Liver (tissue), 9 donors: ENCODE results near the gene MINAR1. TPM values are rescaled to one million over a fixed set of nuclear protein-coding genes. Genes with fewer than 3 reads are reported as not detected.

ENCODE experiments used
- DNase-seq: peaks from one replicate; pipeline ENCODE4 v3.0.0-alpha.2; 2017; ENCODE audit warnings: low spot score
- H3K27ac ChIP-seq, 2 donors: one replicate each; pipeline ENCODE4 v1.7.0; 2013; ENCODE audit warnings: inconsistent platforms in 2 of 2, low read length in 2 of 2, control low read depth in 1 of 2, low read depth in 1 of 2, mild to moderate bottlenecking in 1 of 2
- H3K27me3 ChIP-seq, 4 donors: one replicate each; pipeline versions ENCODE4 v1.6.1 to v1.7.0; 2013; ENCODE audit warnings: low read length in 3 of 4, inconsistent platforms in 1 of 4, mild to moderate bottlenecking in 1 of 4, moderate library complexity in 1 of 4; ENCODE audit not compliant: control insufficient read depth in 4 of 4, insufficient read depth in 4 of 4
- H3K36me3 ChIP-seq, 4 donors: one replicate each; pipeline versions ENCODE4 v1.6.1 to v1.7.0; 2013; ENCODE audit warnings: low read length in 3 of 4, mild to moderate bottlenecking in 3 of 4, low read depth in 1 of 4, moderate library complexity in 1 of 4; ENCODE audit not compliant: control insufficient read depth in 4 of 4, insufficient read depth in 3 of 4
- H3K4me1 ChIP-seq, 4 donors: one replicate each; pipeline versions ENCODE4 v1.6.1 to v1.7.0; 2013; ENCODE audit warnings: low read length in 3 of 4, mild to moderate bottlenecking in 3 of 4, moderate library complexity in 1 of 4; ENCODE audit not compliant: control insufficient read depth in 4 of 4, insufficient read depth in 4 of 4
- H3K4me3 ChIP-seq, 3 donors: one replicate each; pipeline versions ENCODE4 v1.6.1 to v1.7.0; 2013; ENCODE audit warnings: low read length in 3 of 3, control low read depth in 1 of 3, low read depth in 1 of 3, mild to moderate bottlenecking in 1 of 3
- H3K9ac ChIP-seq, 2 donors: one replicate each; pipeline ENCODE4 v1.7.0; 2013; ENCODE audit warnings: low read length in 2 of 2, mild to moderate bottlenecking in 2 of 2, moderate library complexity in 2 of 2, control low read depth in 1 of 2, low read depth in 1 of 2
- H3K9me3 ChIP-seq, 4 donors: one replicate each; pipeline versions ENCODE4 v1.6.1 to v1.7.0; 2013; ENCODE audit warnings: low read length in 3 of 4; ENCODE audit not compliant: control insufficient read depth in 4 of 4
- ATF3 ChIP-seq: IDR thresholded peaks from 2 replicates; pipeline ENCODE4 v1.6.1; 2016; ENCODE audit warnings: antibody characterized with exemption
- CTCF ChIP-seq: fragments of 150-350 bp; IDR thresholded peaks from 2 replicates; pipeline ENCODE4 v1.5.1; 2017; ENCODE audit warnings: improper control_type of control experiment, low read depth, low read length; ENCODE audit not compliant: missing input control
- EGR1 ChIP-seq, 2 donors: IDR thresholded peaks; 2 replicates each; pipeline ENCODE4 v1.6.1; 2016 to 2018; ENCODE audit warnings: antibody characterized with exemption in 2 of 2, low read depth in 2 of 2
- FOXA2 ChIP-seq: IDR thresholded peaks from 2 replicates; pipeline ENCODE4 v1.6.1; 2016; ENCODE audit warnings: antibody characterized with exemption
- GABPA ChIP-seq, 2 donors: IDR thresholded peaks in 1 of 2; conservative IDR thresholded peaks in 1 of 2; 2 replicates each; pipeline ENCODE4 v1.6.1; 2016; ENCODE audit warnings: antibody characterized with exemption in 2 of 2, mild to moderate bottlenecking in 1 of 2, moderate library complexity in 1 of 2
- HNF4A ChIP-seq, 2 donors: conservative IDR thresholded peaks; 2 replicates each; pipeline ENCODE4 v1.6.1; 2016; ENCODE audit warnings: antibody characterized with exemption in 2 of 2, mild to moderate bottlenecking in 2 of 2
- HNF4G ChIP-seq: IDR thresholded peaks from 2 replicates; pipeline ENCODE4 v1.6.1; 2016; ENCODE audit warnings: antibody characterized with exemption
- JUND ChIP-seq, 2 donors: IDR thresholded peaks; 2 replicates each; pipeline ENCODE4 v1.6.1; 2016; ENCODE audit warnings: antibody characterized with exemption in 2 of 2
- MAX ChIP-seq: IDR thresholded peaks from 2 replicates; pipeline ENCODE4 v1.6.1; 2016; ENCODE audit warnings: antibody characterized with exemption
- NR2F2 ChIP-seq: IDR thresholded peaks from 2 replicates; pipeline ENCODE4 v1.6.1; 2016; ENCODE audit warnings: antibody characterized with exemption
- RAD21 ChIP-seq, 2 donors: IDR thresholded peaks; 2 replicates each; pipeline ENCODE4 v1.6.1; 2016; ENCODE audit warnings: antibody characterized with exemption in 2 of 2, mild to moderate bottlenecking in 2 of 2
- REST ChIP-seq: IDR thresholded peaks from 2 replicates; pipeline ENCODE4 v1.6.1; 2016; ENCODE audit warnings: antibody characterized with exemption, mild to moderate bottlenecking
- RXRA ChIP-seq, 2 donors: IDR thresholded peaks; 2 replicates each; pipeline ENCODE4 v1.6.1; 2017 to 2018; ENCODE audit warnings: antibody characterized with exemption in 2 of 2, mild to moderate bottlenecking in 1 of 2
- TAF1 ChIP-seq: conservative IDR thresholded peaks from 2 replicates; pipeline ENCODE4 v1.6.1; 2016; ENCODE audit warnings: antibody characterized with exemption, mild to moderate bottlenecking
- YY1 ChIP-seq: IDR thresholded peaks from 2 replicates; pipeline ENCODE4 v1.6.1; 2016; ENCODE audit warnings: antibody characterized with exemption, mild to moderate bottlenecking
- ZBTB33 ChIP-seq: IDR thresholded peaks from 2 replicates; pipeline ENCODE4 v1.6.1; 2016; ENCODE audit warnings: antibody characterized with exemption
- WGBS: extraction: QIAGEN DNeasy Blood & Tissue Kit; methylation state at CpG from one replicate; pipeline ENCODE4 v1.1.7; 2013; 5-methylcytosine and 5-hydroxymethylcytosine counted together
- polyA plus RNA-seq, 2 donors: library from polyadenylated mRNA; stranded (reverse) in 1 of 2; unstranded in 1 of 2; fragments of 200-250 nt in 1 of 2; fragments of >200 nt in 1 of 2; fragmentation: Nextera tagmentation in 1 of 2; extraction: Ambion mirVana in 1 of 2; gene quantifications; one replicate each; pipeline versions ENCODE4 v1.2.1 to v1.2.3, GENCODE V29; 2013 to 2015
- total RNA-seq, 2 donors: library from RNA; depleted of rRNA; stranded (reverse); fragments of >200 nt; gene quantifications; one replicate each; pipeline ENCODE4 v1.2.3, GENCODE V29; 2014
- donor health status: healthy.
- donor health status: healthy.
- donor health status: healthy.
- donor health status: healthy.
- donor health status: healthy.

The MINAR1 gene
- total and polyA plus RNA-seq, 4 donors, result 0.01 to 0.14 (median 0.07) TPM

GRCh38 chr15:79406210-79406609 is 25.9 kb upstream of the MINAR1 start:
- DNase-seq, result no peak
- no peaks in the 10 kb centered on the region for H3K27me3 ChIP-seq
- TF ChIP-seq RAD21 (IDR thresholded peaks at IDR 0.05) (no peak), JUND (IDR thresholded peaks at IDR 0.05) (no peak), CTCF (no peak), TAF1 (no peak), MAX (no peak), HNF4G (no peak), EGR1 (IDR thresholded peaks at IDR 0.05; ENCODE audit: low read depth in 2 of 2) (no peak), YY1 (no peak), RXRA (IDR thresholded peaks at IDR 0.05) (no peak), HNF4A (conservative IDR thresholded peaks at IDR 0.05) (no peak), ZBTB33 (no peak), FOXA2 (no peak), ATF3 (no peak), NR2F2 (no peak)
- H3K9ac ChIP-seq, result no peak overlapping the region
- H3K4me1 ChIP-seq, result no peaks in the 10 kb centered on the region
- no peak overlapping the region for H3K27ac ChIP-seq
- H3K36me3 ChIP-seq, result no peaks in the 10 kb centered on the region
- WGBS, result 84% methylated on average over 3 of the region's 3 CpGs
- no peak overlapping the region for H3K4me3 ChIP-seq
- no peaks in the 10 kb centered on the region for H3K9me3 ChIP-seq

GRCh38 chr15:79408041-79408440 is 24.1 kb upstream of the MINAR1 start:
- no peak overlapping the region for H3K27ac ChIP-seq
- H3K9me3 ChIP-seq, result no peaks in the 10 kb centered on the region
- no peak for TF ChIP-seq GABPA (IDR thresholded peaks at IDR 0.05 in 1 of 2, conservative IDR thresholded peaks at IDR 0.05 in 1 of 2)
- no peak for TF ChIP-seq REST
- TF ChIP-seq ZBTB33, result no peak
- WGBS, result 63% methylated on average over 5 of the region's 5 CpGs
- H3K9ac ChIP-seq, result no peak overlapping the region
- no peaks in the 10 kb centered on the region for H3K4me1 ChIP-seq
- DNase-seq, result no peak
- no peaks in the 10 kb centered on the region for H3K36me3 ChIP-seq
- H3K4me3 ChIP-seq, result no peak overlapping the region
- H3K27me3 ChIP-seq, result no peaks in the 10 kb centered on the region
